ENCODE results near the gene VPS37B.

VPS37B gene

DNA sequence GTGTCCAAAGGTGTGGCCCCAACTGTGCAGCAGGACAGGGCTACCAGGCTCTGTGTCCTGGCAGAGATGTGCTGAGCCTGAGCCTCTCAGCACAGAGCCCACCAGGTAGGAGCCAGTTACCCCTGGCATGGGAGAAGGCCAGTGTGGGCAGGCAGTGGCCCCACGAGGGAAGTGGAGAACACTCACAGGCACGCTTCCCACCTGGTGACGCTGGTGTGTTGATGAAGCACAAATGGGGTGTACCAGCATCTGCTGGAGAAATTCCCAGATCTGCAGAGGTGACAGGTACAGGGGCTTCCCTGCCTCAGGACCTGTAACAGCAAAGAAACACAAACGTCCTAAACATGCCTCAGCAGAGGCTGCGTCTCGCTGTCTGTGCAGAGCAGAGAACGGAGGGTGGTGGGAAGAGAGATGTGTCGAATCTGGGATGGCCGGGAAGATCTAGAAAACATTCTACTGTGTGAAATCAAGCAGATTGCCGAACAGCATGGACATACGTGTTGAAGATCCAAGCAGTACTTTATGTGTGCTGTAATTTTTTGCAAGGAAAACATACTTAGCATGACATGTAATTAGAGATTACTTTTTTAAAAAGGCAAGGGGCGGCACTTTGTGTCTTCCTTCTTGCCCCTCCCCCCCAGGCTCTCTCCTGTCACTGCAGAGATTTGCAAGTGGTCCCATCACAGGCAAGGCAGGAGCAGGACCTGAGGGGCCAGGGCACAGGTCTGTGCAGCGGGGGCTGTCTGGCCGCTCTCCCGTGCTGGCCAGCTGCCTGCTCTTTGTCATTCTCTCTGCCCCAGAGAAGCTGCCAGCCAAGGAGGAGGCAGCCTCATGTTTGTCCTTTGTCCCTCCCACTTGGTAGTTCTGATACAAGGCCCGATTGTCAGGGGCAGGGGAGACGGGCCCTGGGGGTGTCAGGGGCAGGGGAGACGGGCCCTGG is 43.3 kb downstream of the VPS37B start:
- DNase-seq (ENCODE audit: low read depth in 2 of 2), result no peak

DNA sequence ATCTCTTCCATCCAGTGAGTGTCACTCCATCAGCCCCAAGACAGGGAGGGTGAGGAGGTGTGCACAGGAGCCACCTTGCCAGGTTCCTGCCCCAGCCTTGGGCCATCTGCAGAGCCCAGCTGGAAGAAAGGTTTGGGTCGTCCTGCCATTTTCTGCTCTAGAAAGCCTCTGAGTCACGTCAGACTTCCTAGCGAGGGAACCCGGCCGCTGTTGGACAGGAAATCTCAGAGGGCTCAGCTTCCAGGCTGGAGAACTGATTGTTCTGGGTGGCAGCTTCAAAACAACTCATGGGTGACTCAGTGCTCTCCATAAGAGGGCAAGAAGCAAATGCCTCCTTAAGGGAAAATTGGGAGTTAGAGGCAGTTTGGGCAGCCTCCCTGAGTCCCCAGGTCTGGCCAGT is 44.1 kb downstream of the VPS37B start:
- DNase-seq (ENCODE audit: low read depth in 2 of 2), result no peak

GRCh38 chr12:122850695-122851350 is 45.1 kb downstream of the VPS37B start:
- no peak for DNase-seq (ENCODE audit: low read depth in 2 of 2)

DNA sequence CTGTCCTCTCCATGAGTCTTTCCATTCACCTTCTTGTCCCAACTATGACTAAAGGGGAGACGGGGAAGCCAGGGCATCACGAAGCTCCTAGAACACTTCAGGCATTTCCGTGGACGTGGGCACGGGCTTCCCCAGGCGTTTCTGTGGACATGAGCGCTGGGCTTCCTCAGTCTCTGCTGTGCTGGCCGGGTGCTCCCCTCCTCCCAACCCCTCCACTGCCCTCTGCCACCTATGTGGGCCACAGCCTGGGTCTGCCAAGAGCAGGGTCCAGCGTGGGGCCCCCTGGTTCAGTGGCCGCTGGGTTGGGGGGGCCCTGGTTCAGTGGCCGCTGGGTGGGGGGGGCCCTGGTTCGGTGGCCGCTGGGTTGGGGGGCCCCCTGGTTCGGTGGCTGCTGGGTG is 45.9 kb downstream of the VPS37B start:
- DNase-seq (ENCODE audit: low read depth in 2 of 2), result no peak

GRCh38 chr12:122849352-122850047 is 46.4 kb downstream of the VPS37B start:
- DNase-seq (ENCODE audit: low read depth in 2 of 2), result no peak

DNA sequence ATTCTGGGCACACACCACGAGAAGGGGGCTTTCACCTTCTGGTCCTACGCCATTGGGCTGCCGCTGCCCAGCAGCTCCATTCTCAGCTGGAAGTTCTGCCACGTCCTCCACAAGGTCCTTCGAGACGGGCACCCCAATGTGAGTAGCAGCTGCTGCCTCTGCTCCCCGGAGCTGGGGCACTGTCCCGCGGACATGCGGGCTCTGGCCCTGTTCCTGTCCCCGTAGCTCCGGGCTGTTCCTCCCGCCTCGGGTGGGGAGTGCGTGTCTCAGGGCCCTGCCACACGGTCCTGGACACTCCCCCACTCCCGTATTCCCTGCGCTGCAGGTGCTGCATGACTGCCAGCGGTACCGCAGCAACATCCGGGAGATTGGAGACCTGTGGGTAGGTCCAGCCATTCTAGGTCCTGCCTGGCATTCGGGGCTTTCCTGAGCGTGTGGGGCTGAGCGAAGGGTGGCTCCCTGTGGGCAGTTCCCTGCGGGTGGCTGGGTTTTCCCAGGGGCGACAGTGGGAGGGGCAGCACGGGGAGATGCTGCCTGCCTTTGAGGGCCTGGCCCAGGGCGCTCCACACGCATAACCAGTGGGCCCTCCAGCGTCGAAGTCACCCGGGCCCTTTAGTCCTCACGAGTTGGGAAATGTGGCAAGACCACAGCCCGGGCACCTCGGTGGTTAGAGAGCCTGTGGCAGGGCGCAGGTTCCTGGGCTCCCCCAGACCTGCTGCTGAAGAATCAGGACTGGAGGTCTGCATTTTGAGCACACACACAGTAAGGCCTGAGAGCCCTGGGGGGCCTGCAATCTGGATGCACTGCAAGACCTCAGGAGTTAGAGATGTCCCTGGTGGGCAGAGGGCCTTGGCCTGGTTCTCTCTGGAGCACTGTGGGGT is 47.2 kb downstream of the VPS37B start:
- DNase-seq (ENCODE audit: low read depth in 2 of 2), result no peak

DNA sequence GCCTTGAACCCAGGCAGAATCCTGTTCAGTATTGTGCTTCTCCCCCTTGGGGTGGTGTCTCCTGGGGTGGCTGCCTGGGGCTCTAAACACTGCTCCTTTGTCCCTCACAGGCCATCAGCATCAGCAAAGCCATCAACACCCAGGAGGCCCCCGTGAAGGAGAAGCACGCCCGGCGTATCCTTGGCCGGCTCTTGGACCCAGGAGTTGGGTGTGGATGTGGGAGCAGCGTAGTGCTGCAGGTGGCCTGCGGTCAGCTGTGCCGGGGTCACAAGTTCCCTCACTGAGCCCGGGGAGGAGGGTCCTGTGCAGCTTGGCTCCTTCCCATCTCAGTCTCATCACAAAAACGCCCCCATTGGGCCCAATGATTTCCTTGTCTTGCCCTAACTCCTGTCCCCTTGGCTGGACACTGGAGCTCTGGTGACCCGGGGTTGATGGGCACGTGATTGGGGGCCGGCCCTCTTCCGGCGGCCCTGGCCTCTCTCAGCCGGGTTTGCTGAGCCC is 48.0 kb downstream of the VPS37B start:
- no peak for DNase-seq (ENCODE audit: low read depth in 2 of 2)

DNA sequence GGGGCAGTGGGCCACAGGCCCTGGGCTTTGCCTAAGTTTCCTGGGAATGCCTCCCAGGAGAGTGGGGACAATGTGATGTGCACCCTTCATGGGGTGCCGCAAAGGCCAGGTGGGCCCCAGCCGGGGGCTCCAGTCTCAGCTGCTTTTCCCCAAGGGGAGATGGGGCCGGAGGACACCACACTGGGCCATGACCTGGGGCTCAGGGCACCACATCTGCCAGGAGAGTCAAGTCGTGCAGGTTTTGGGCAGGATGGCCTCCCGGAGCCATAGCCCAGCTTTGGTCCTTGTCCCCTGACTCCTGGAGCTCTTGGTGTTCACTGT is 48.4 kb downstream of the VPS37B start:
- DNase-seq (ENCODE audit: low read depth in 2 of 2), result no peak

DNA sequence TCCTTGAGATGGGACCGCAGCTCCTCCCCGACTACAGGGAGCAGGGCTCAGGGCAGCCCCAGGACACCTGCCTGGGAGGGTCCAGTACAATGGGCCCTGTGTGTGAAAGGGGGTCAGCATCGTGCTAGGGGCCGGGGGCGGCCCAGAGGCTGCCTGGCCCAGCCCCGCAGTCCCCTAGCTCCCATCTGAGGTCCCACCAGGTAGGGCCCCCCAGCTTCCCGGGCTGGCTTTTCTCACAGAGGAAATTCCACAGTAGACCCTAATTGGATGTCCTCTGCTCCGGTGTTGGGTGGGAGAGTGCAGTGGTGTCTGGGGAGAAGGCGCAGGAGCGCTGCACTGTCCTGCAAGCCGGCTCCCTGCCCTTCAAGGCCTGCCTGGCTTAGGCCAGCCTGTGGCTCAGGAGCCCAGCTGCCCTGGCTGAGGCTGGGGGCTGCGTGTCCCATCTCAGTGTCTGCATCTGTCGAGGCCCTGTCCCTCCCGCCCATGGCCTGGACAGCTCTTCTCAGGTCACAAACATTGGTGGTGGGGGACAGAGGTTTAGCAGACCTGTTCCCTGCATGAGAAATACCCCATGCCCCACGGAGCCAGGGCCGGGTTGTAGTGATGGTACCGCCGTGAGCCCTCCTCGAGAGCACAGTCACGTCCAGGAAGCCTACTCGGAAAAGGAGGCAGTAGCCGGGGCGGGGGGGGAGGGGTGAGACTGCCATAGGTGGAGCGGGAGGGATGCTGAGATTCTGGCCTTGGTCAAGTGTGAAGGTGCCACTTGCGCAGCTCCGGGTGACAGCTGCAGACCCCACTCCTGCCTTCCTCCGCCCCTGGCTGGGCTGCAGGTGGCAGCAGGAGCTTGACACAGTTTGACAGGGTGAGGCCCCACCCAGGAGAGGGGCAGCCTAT is 49.1 kb downstream of the VPS37B start:
- no peak for DNase-seq (ENCODE audit: low read depth in 2 of 2)

DNA sequence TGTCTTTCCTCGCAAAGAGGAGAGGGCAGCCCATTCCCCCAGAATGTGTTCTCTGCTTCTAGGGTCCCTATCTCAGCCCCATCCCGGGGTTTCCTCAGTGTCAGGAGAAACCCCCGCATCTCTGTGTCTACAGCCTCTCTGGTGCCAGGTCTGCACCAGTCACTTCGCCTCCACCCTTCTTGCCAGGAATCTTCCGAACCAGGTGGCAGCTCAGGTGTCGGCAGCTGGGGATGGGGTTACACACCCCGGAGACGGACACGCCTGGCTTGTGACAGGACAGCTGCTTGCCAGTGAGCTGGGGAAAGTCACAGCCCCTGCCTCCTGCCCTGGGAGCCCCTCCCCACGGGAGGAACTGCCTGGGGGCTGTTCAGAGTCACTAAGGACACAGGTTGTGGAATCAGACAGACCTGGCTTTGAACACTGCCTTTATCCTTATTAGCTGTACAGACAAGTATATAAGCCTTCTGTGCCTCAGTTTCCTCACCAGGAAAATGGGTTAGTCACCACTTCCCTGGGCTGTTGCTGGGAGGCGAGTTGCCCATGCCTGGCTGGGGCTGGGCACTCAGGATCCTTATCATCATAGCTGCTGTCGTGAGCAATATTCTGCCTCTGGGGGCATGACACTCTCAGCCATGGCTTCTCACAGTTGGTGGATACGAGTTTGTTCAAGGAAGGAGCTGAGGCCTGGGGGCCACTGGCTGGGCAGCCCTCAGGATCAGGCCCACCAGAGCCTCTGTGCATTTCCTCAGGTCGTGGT is 49.9 kb downstream of the VPS37B start:
- DNase-seq (ENCODE audit: low read depth in 2 of 2), result no peak

GRCh38 chr12:122845041-122845864 is 50.7 kb downstream of the VPS37B start:
- no peak for DNase-seq (ENCODE audit: low read depth in 2 of 2)

GRCh38 chr12:122844366-122844971 is 51.5 kb downstream of the VPS37B start:
- no peak for DNase-seq (ENCODE audit: low read depth in 2 of 2)

GRCh38 chr12:122843455-122843854 is 52.5 kb downstream of the VPS37B start:
- no peak for DNase-seq (ENCODE audit: low read depth in 2 of 2)

GRCh38 chr12:122842505-122843405 is 53.2 kb downstream of the VPS37B start:
- DNase-seq (ENCODE audit: low read depth in 2 of 2), result no peak

- no peak for DNase-seq (ENCODE audit: low read depth in 2 of 2)
Observed at GRCh38 chr12:122841544-122842321, 54.2 kb downstream of the VPS37B start.
